K562 treated with DMSO at 1 percent for 4 hours (cell line): ENCODE measurements around the gene TBC1D20. TPM values are rescaled to one million over a fixed set of nuclear protein-coding genes. Genes with fewer than 3 reads are reported as not detected.

Source experiments
- total RNA-seq: library from RNA; unstranded; fragments of 300-600 nt; gene quantifications from 2 replicates; pipeline ENCODE4 v1.2.3, GENCODE V29; 2022; ENCODE audit not compliant: insufficient read depth

Gene TBC1D20
- total RNA-seq, result 23.7 and 26.5 TPM in 2 replicates

DNA sequence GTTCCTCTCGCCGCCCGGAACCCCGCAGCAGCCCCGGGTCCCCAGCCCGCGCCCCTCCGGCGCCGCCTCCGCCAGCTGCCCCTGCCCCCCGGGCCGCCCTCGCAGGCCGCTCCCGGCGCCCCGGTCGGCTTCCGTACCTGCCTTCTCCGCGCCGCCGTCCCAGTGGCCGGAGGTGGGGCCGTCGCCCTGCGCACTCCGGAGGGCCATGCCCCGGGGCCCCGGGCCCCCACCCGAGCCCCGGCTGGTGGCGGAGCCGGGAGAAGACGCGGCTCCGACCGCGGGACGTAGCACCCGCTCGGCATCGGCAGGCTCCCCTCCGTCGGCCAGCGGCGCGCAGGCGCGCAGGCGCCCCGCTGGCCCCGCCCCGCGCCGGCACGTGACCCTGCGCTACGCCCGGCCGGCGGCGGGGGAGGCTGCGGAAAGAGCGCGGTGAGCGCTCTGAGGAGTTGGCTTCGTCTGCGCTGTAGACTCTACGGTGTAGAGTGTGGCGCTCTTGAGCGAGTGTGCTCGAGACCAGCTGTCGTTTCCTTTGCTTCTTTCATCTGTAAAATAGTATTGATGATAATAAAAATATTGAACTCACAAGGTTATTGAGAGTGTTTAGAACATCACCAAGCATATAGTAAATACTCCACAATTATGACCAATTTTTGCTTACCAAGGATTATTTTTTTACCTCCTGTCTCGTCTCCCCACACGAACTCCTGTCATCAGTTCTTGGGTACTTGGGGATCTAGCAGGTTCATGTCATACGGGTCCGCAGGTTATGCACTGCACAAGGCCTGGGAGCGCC lies at the start of gene TBC1D20:
TBC1D20 (minus strand) TSS at position 335 of the 793 bp plus-strand sequence; CDS start at position 207, 128 bp downstream.

DNA sequence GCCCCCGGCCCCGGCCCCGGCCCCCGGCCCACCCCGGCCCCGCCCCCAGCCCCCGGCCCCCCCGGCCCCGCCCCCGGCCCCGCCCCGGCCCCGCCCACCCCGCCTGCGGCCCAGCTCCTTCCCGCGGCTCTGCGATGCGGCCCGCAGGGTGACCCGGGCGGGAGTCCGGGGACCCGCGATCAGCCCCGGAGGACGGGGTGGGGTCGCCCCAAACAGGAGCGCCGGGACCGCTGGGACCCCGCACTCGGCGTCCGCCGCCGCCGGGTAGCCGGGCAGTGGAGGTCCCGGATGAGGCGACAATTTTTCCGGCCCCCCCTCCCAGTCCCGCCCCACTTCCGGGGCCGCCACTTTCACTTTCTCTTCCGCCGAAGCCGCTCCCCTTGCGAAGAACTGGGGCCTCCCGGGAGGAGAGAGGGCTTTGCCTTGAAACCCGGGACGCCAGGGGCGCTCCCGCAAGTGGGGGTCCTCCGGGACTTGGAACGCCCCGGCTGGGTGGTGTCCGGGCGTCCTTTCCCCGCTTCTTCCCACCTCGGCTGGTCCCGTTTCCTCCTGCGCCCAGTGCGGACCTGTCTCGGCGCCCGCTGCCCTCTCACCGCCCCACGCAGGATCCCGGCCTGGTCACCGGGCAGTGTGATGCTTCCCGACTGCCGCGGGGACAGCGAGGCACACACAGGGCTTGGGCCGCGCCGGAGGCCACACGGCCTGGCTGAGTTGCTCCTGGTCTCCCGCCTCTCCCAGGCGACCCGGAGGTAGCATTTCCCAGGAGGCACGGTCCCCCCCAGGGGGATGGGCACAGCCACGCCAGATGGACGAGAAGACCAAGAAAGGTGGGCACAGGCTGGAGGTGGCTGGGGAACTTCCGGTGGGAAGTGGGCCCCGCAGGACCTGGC lies 54.1 kb downstream of the TBC1D20 start, which contains the start of gene RBCK1:
RBCK1 (plus strand) TSS at position 347 of the 890 bp plus-strand sequence; CDS start at position 806, 459 bp downstream.

Other genes starting within 250 kb of the TBC1D20 start
- gene DEFB129, start 235.3 kb downstream of the TBC1D20 start, total RNA-seq, result not detected in 2 replicates
- gene DEFB132, start 204.8 kb downstream of the TBC1D20 start, total RNA-seq, result not detected in 2 replicates
- 4.9 and 7.9 TPM in 2 replicates for gene C20orf96, start 171.8 kb downstream of the TBC1D20 start, total RNA-seq
- gene ZCCHC3, start 165.0 kb downstream of the TBC1D20 start, total RNA-seq, result 26.5 and 30.5 TPM in 2 replicates
- gene SOX12, start 137.0 kb downstream of the TBC1D20 start, total RNA-seq, result 14.9 and 16.5 TPM in 2 replicates
- gene NRSN2, start 115.4 kb downstream of the TBC1D20 start, total RNA-seq, result 20.9 and 21.8 TPM in 2 replicates
- 210 and 297 TPM in 2 replicates for gene TRIB3, start 81.8 kb downstream of the TBC1D20 start, total RNA-seq
- gene RBCK1, start 54.2 kb downstream of the TBC1D20 start, total RNA-seq, result 117 and 170 TPM in 2 replicates
- gene CSNK2A1, start 81.3 kb upstream of the TBC1D20 start, total RNA-seq, result 35.8 and 41.9 TPM in 2 replicates
- 4.8 and 5.8 TPM in 2 replicates for gene TCF15, start 147.8 kb upstream of the TBC1D20 start, total RNA-seq
- gene SRXN1, start 190.7 kb upstream of the TBC1D20 start, total RNA-seq, result 7.3 and 11.5 TPM in 2 replicates
- not detected in 2 replicates for gene SCRT2, start 213.3 kb upstream of the TBC1D20 start, total RNA-seq